CD14-positive monocyte (primary cell): ENCODE data around the gene FAXDC2. TPM values are rescaled to one million over a fixed set of nuclear protein-coding genes. Genes with fewer than 3 reads are reported as not detected.
A peak's percentile ranks its signal among the peaks of the same experiment; 100 is the strongest.

ENCODE experiments used
- DNase-seq, 3 donors: peaks; one replicate each; pipeline ENCODE4 v3.0.0-alpha.2; 2011 to 2022
- H2AFZ ChIP-seq: 2 replicates; pipeline ENCODE4 v1.6.0; 2012; ENCODE audit warnings: mild to moderate bottlenecking, low read depth, low read length, inconsistent platforms; ENCODE audit not compliant: insufficient read depth, poor library complexity, severe bottlenecking
- H3K27ac ChIP-seq, 2 donors: 1 replicate in 1 of 2; 2 replicates in 1 of 2; pipeline ENCODE4 v1.5.1; 2012 to 2013; ENCODE audit warnings: low read length in 2 of 2, control low read depth in 1 of 2, inconsistent platforms in 1 of 2, low read depth in 1 of 2, mild to moderate bottlenecking in 1 of 2
- H3K27me3 ChIP-seq, 2 donors: one replicate each; pipeline versions ENCODE4 v1.6.0 to v1.6.1; 2011 to 2013; ENCODE audit warnings: low read length in 2 of 2; ENCODE audit not compliant: control insufficient read depth in 2 of 2, insufficient read depth in 2 of 2
- H3K36me3 ChIP-seq, 2 donors: replicated peaks in 1 of 2; 1 replicate in 1 of 2; 2 replicates in 1 of 2; pipeline versions ENCODE4 v1.5.1 to v1.6.1; 2012 to 2013; ENCODE audit warnings: low read length in 2 of 2, control low read depth in 1 of 2, inconsistent platforms in 1 of 2, mild to moderate bottlenecking in 1 of 2; ENCODE audit not compliant: insufficient read depth in 2 of 2, control insufficient read depth in 1 of 2
- H3K4me1 ChIP-seq, 2 donors: 1 replicate in 1 of 2; 2 replicates in 1 of 2; pipeline versions ENCODE4 v1.5.1 to v1.6.1; 2012 to 2013; ENCODE audit warnings: low read length in 2 of 2, control low read depth in 1 of 2, inconsistent platforms in 1 of 2, mild to moderate bottlenecking in 1 of 2, moderate library complexity in 1 of 2; ENCODE audit not compliant: insufficient read depth in 2 of 2, control insufficient read depth in 1 of 2
- H3K4me2 ChIP-seq: replicated peaks from 2 replicates; pipeline ENCODE3; 2012; ENCODE audit warnings: low read length, moderate library complexity, mild to moderate bottlenecking; ENCODE audit not compliant: poor library complexity, severe bottlenecking; ENCODE audit errors: extremely low read depth
- H3K4me3 ChIP-seq, 3 experiments: fragments of 200-600 bp in 1 of 3; sonication (generic) in 1 of 3; replicated peaks in 1 of 3; 1 replicate in 2 of 3; 2 replicates in 1 of 3; pipeline ENCODE4 v1.5.1; 2011 to 2013; ENCODE audit warnings: low read length in 3 of 3, mild to moderate bottlenecking in 3 of 3, control low read depth in 2 of 3, low read depth in 2 of 3, inconsistent platforms in 1 of 3, moderate library complexity in 1 of 3
- H3K79me2 ChIP-seq: 2 replicates; pipeline ENCODE4 v1.6.0; 2012; ENCODE audit warnings: mild to moderate bottlenecking, control low read depth, inconsistent platforms, low read length, moderate library complexity; ENCODE audit not compliant: insufficient read depth
- H3K9ac ChIP-seq: 2 replicates; pipeline ENCODE4 v1.6.0; 2017; ENCODE audit warnings: low read length, mild to moderate bottlenecking; ENCODE audit not compliant: insufficient read depth, poor library complexity, severe bottlenecking
- H3K9me3 ChIP-seq, 2 donors: replicated peaks in 1 of 2; 1 replicate in 1 of 2; 2 replicates in 1 of 2; pipeline versions ENCODE4 v1.5.1 to v1.6.1; 2012 to 2013; ENCODE audit warnings: low read length in 2 of 2, control low read depth in 1 of 2; ENCODE audit not compliant: control insufficient read depth in 1 of 2, insufficient read depth in 1 of 2
- H4K20me1 ChIP-seq: 2 replicates; pipeline ENCODE4 v1.6.0; 2012; ENCODE audit warnings: mild to moderate bottlenecking, low read length, control low read depth, moderate library complexity; ENCODE audit not compliant: insufficient read depth
- H3K27ac Mint-ChIP-seq, 7 donors: one replicate each; pipeline ENCODE4 v1.8.0; 2020; ENCODE audit warnings: mild to moderate bottlenecking in 7 of 7, mixed read lengths in 7 of 7, moderate library complexity in 6 of 7, inconsistent platforms in 2 of 7
- H3K27me3 Mint-ChIP-seq, 3 donors: one replicate each; pipeline ENCODE4 v1.8.0; 2021 to 2022; ENCODE audit warnings: low read depth in 3 of 3, mild to moderate bottlenecking in 3 of 3, mixed read lengths in 3 of 3, moderate library complexity in 3 of 3, inconsistent platforms in 1 of 3
- H3K36me3 Mint-ChIP-seq, 2 donors: one replicate each; pipeline ENCODE4 v1.8.0; 2020; ENCODE audit warnings: mixed read lengths in 2 of 2, inconsistent platforms in 1 of 2, mild to moderate bottlenecking in 1 of 2
- H3K4me1 Mint-ChIP-seq: one replicate; pipeline ENCODE4 v1.8.0; 2020; ENCODE audit warnings: mild to moderate bottlenecking, mixed read lengths
- H3K4me3 Mint-ChIP-seq, 2 donors: one replicate each; pipeline ENCODE4 v1.8.0; 2020; ENCODE audit warnings: mild to moderate bottlenecking in 2 of 2, mixed read lengths in 2 of 2, moderate library complexity in 1 of 2
- H3K9me3 Mint-ChIP-seq, 7 donors: one replicate each; pipeline ENCODE4 v1.8.0; 2020 to 2022; ENCODE audit warnings: mixed read lengths in 7 of 7, mild to moderate bottlenecking in 6 of 7, moderate library complexity in 6 of 7, inconsistent platforms in 2 of 7
- CTCF ChIP-seq: fragments of 200-600 bp; IDR thresholded peaks from one replicate; pipeline ENCODE4 v1.8.0; 2022; ENCODE audit warnings: antibody characterized with exemption, mild to moderate bottlenecking
- WGBS: methylation state at CpG from one replicate; pipeline ENCODE4 v1.1.5; 2013; ENCODE audit warnings: missing lambda C conversion rate; ENCODE audit not compliant: insufficient coverage; 5-methylcytosine and 5-hydroxymethylcytosine counted together
- intact Hi-C, 2 donors: fragments of 100-400 bp; cut with micrococcal nuclease; formaldehyde crosslinking; loops; one replicate each; pipeline versions ENCODE4 v1.15.0 to v1.15.1; 2023
- polyA plus RNA-seq, 3 donors: library from polyadenylated mRNA; depleted of rRNA in 1 of 3; unstranded in 2 of 3; stranded (reverse) in 1 of 3; fragments of 300-500 nt in 2 of 3; fragments of >200 nt in 1 of 3; fragmentation: Illumina TruSeq in 2 of 3; gene quantifications; 1 replicate in 2 of 3; 2 replicates in 1 of 3; pipeline ENCODE4 v1.2.3, GENCODE V29; 2012 to 2021

The FAXDC2 gene
- polyA plus RNA-seq, 3 donors: 0.30 to 1.4 (median 0.60) TPM

DNA sequence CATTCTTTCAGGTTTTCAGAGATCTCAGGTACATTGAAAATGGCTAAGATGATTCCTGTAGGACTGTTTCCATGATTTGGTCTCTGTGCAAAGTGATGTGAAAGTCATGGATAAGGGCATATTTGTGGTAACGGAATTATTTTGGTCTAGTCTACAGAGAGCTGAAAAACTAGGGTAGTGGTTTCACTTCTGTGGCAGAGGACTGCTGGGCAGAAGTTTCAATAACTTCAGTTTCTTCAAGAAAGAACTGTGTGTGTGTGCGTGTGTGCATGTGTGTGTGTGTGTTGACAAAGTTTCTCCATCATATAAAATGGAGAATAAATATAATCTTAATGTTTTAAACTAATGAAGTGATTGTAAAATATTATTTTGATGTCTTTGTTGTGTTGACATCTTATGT is 12.4 kb upstream of the FAXDC2 start:
- DNase-seq: no peak
- H3K36me3 ChIP-seq: peaks cover 35 to 48% of the 10 kb centered on the region in 2 donors
- no peak overlapping the region for H3K9ac ChIP-seq
- no peak overlapping the region for H2AFZ ChIP-seq
- Mint-ChIP-seq H3K27ac (peak overlapping the region in 6 of 7 donors; percentile 14 to 87 (median 56)), H3K4me1 (peaks cover 46% of the 10 kb centered on the region), H3K36me3 (peaks cover 30 to 49% of the 10 kb centered on the region in 2 donors), H3K4me3 (peak overlapping the region in 1 of 2 donors; percentile 28), H3K27me3 (no peaks in the 10 kb centered on the region), H3K9me3 (peaks cover 0 to 2% (median 0%) of the 10 kb centered on the region in 7 donors)
- H3K4me3 ChIP-seq: peak overlapping the region in 1 of 3 experiments; percentile 31
- H3K4me2 ChIP-seq: peak overlapping the region; percentile 35
- no peaks in the 10 kb centered on the region for H3K9me3 ChIP-seq
- no peak for TF ChIP-seq CTCF
- peaks cover 37 to 48% of the 10 kb centered on the region in 2 donors for H3K4me1 ChIP-seq
- H3K79me2 ChIP-seq: peaks cover 90% of the 10 kb centered on the region
- H3K27me3 ChIP-seq: no peaks in the 10 kb centered on the region
- WGBS: 0% methylated on average over 1 of the region's 2 CpGs
- H4K20me1 ChIP-seq: peaks cover 79% of the 10 kb centered on the region
- H3K27ac ChIP-seq: peak overlapping the region in 1 of 2 donors; percentile 69
- intact Hi-C loops: loop anchor here in 1 of 2 donors (10.0 kb wide), 1 partner anchor 208 kb away; no protein-coding TSS in a partner anchor

DNA sequence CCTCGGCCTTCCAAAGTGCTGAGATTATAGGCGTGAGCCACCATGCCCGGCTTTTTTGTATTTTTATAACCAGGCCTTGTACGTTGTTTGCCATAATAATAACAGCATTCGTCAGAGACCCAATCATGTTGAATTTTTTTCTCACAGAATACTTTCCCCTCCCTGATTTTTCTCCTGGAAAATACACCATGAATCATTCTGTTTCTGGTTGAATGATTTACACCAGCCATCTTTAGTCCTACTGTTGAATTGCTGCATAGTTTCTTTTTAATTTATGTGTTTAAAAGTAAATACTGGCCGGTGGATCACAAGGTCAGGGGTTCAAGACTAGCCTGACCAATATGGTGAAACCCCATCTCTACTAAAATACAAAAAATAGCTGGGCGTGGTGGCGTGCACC is 11.5 kb upstream of the FAXDC2 start:
- Mint-ChIP-seq H3K27ac (peak overlapping the region; percentile 8 to 99 (median 68)), H3K36me3 (peaks cover 25 to 42% of the 10 kb centered on the region in 2 donors), H3K9me3 (peaks cover 0 to 2% (median 0%) of the 10 kb centered on the region in 7 donors), H3K4me3 (no peak overlapping the region), H3K4me1 (peaks cover 49% of the 10 kb centered on the region), H3K27me3 (no peaks in the 10 kb centered on the region)
- Histone ChIP-seq H4K20me1 (peaks cover 71% of the 10 kb centered on the region), H3K36me3 (peaks cover 28 to 40% of the 10 kb centered on the region in 2 donors), H3K79me2 (peaks cover 84% of the 10 kb centered on the region), H2AFZ (no peak overlapping the region), H3K4me3 (peak overlapping the region in 1 of 3 experiments; percentile 31), H3K9ac (no peak overlapping the region), H3K9me3 (no peaks in the 10 kb centered on the region), H3K27ac (peak overlapping the region in 1 of 2 donors; percentile 69), H3K4me2 (no peak overlapping the region), H3K27me3 (no peaks in the 10 kb centered on the region), H3K4me1 (peaks cover 41 to 56% of the 10 kb centered on the region in 2 donors)
- TF ChIP-seq CTCF: no peak
- DNase-seq: no peak
- intact Hi-C loops: loop anchor here in 1 of 2 donors (10.0 kb wide), 1 partner anchor 207 kb away; no protein-coding TSS in a partner anchor
- WGBS: 93% methylated on average over 5 of the region's 8 CpGs
